ENCODE measurements around the gene HNRNPAB. TPM values are rescaled to one million over a fixed set of nuclear protein-coding genes. Genes with fewer than 3 reads are reported as not detected.

HNRNPAB gene
- total and polyA plus RNA-seq, 9 of the 15 experiments (the other 6 are each of a cell fraction or from before 2014, with no cell fraction given) = 34.6 to 425 (median 236) TPM

DNA sequence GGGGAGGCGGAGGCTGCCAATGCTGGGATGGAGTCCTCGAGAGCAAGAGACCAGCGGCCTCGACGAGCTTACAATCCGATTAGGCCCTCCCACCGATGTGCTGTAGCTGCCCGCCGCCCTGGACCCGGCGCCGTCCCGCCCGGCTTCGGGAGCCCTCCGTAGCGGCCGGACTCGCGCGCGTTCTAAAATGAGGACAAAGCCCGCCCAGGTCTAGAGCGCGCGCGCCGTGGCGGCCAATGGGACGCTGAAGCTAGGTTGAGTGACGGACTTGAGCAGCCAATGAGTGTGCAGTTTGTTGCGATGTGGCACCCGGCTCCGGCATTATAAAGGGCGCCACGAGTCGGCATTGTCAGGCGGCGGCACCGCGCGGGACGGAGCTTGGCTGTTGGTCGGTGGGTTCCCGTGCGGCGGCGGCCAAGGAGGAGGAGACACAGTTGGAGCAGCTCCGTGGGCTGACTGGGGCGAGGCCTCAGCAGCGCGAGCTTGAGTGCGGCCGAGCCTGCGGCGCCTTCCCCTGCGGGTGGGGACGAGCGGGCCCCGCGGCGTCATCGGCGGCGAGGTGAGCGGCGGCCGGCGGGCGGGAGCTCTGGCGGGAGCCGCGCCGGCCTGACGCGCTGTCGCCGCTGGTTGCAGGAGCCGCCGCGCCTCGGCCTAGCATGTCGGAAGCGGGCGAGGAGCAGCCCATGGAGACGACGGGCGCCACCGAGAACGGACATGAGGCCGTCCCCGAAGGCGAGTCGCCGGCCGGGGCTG lies at the start of gene HNRNPAB (continued):
- TF ChIP-seq, protein P1, sequence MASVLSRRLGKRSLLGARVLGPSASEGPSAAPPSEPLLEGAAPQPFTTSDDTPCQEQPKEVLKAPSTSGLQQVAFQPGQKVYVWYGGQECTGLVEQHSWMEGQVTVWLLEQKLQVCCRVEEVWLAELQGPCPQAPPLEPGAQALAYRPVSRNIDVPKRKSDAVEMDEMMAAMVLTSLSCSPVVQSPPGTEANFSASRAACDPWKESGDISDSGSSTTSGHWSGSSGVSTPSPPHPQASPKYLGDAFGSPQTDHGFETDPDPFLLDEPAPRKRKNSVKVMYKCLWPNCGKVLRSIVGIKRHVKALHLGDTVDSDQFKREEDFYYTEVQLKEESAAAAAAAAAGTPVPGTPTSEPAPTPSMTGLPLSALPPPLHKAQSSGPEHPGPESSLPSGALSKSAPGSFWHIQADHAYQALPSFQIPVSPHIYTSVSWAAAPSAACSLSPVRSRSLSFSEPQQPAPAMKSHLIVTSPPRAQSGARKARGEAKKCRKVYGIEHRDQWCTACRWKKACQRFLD (CRISPR knock-in tag; IDR thresholded peaks at IDR 0.05) = peak; percentile 92
- TF ChIP-seq ZNF79 (CRISPR knock-in tag; IDR thresholded peaks at IDR 0.05; ENCODE audit: low read depth) (no peak), RAD51 (IDR thresholded peaks at IDR 0.05; ENCODE audit: borderline replicate concordance, low read depth) (no peak), SAFB (IDR thresholded peaks at IDR 0.05; ENCODE audit: borderline replicate concordance, low read depth, low read length) (no peak), RBM17 (IDR thresholded peaks at IDR 0.05; ENCODE audit: borderline replicate concordance, low read depth, low read length) (no peak), FOXP1 (CRISPR knock-in tag; IDR thresholded peaks at IDR 0.05) (no peak; the same call in 1 of the 2 replicates), PTRF (tag; IDR thresholded peaks at IDR 0.05) (no peak), THAP7 (CRISPR knock-in tag; IDR thresholded peaks at IDR 0.05) (no peak), FOS (IDR thresholded peaks at IDR 0.05; ENCODE audit: extremely low read depth, insufficient read length) (peak; percentile 96), BRF1 (IDR thresholded peaks at IDR 0.05; ENCODE audit: borderline replicate concordance, extremely low read depth, insufficient read length) (no peak), BCL6 (CRISPR knock-in tag; IDR thresholded peaks at IDR 0.05) (no peak), THRAP3 (IDR thresholded peaks at IDR 0.05; ENCODE audit: borderline replicate concordance) (no peak), KDM1A (IDR thresholded peaks at IDR 0.05) (no peak), HDAC6 (IDR thresholded peaks at IDR 0.05; ENCODE audit: low read depth, low read length) (no peak), ZNF175 (CRISPR knock-in tag; IDR thresholded peaks at IDR 0.05; ENCODE audit: low read depth) (no peak), STAG1 (CRISPR knock-in tag; IDR thresholded peaks at IDR 0.05; ENCODE audit: borderline replicate concordance) (no peak), GTF3C2 (IDR thresholded peaks at IDR 0.05; ENCODE audit: borderline replicate concordance, extremely low read depth, insufficient read length) (no peak), HNRNPUL1 (IDR thresholded peaks at IDR 0.05; ENCODE audit: low read length) (no peak), TEAD4 (IDR thresholded peaks at IDR 0.05; ENCODE audit: low read length) (peak; percentile 32; the same call in 1 of the 2 replicates), TEAD4 (CRISPR knock-in tag; IDR thresholded peaks at IDR 0.05; ENCODE audit: borderline replicate concordance) (no peak), ZNF3 (CRISPR knock-in tag; IDR thresholded peaks at IDR 0.05) (no peak)
- TF ChIP-seq, protein P2, sequence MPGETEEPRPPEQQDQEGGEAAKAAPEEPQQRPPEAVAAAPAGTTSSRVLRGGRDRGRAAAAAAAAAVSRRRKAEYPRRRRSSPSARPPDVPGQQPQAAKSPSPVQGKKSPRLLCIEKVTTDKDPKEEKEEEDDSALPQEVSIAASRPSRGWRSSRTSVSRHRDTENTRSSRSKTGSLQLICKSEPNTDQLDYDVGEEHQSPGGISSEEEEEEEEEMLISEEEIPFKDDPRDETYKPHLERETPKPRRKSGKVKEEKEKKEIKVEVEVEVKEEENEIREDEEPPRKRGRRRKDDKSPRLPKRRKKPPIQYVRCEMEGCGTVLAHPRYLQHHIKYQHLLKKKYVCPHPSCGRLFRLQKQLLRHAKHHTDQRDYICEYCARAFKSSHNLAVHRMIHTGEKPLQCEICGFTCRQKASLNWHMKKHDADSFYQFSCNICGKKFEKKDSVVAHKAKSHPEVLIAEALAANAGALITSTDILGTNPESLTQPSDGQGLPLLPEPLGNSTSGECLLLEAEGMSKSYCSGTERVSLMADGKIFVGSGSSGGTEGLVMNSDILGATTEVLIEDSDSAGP (CRISPR knock-in tag; IDR thresholded peaks at IDR 0.05) = no peak

Measured in K562 (cell line).